HT-29 (cell line): Measurements from ENCODE around the gene VSX2. TPM values are rescaled to one million over a fixed set of nuclear protein-coding genes. Genes with fewer than 3 reads are reported as not detected.
A peak's percentile ranks its signal among the peaks of the same experiment; 100 is the strongest.

ENCODE experiments used
- DNase-seq: peaks from one replicate; pipeline ENCODE4 v3.0.0-alpha.2; 2015; ENCODE audit warnings: low spot score
- total RNA-seq: library from RNA; depleted of rRNA; stranded (reverse); fragments of >200 nt; shearing (Covaris generic); gene quantifications from 2 replicates; pipeline ENCODE4 v1.2.3, GENCODE V29; 2014

VSX2 gene
- total RNA-seq, 1 experiment from 2014 or later, result not detected

GRCh38 chr14:74221741-74222140 lies 17.5 kb upstream of the VSX2 start:
- no peak for DNase-seq

GRCh38 chr14:74223016-74223415 lies 16.2 kb upstream of the VSX2 start:
- no peak for DNase-seq

GRCh38 chr14:74231784-74232183 lies 7.5 kb upstream of the VSX2 start:
- no peak for DNase-seq

- DNase-seq, result no peak
These were observed 4.2 kb upstream of the VSX2 start for GRCh38 chr14:74235017-74235416.

- DNase-seq, result no peak
These were observed 1.8 kb upstream of the VSX2 start for GRCh38 chr14:74237441-74237840.

GRCh38 chr14:74239848-74240793 lies 872 bp downstream of the VSX2 start:
- DNase-seq, result no peak

- DNase-seq, result no peak
These were observed 1.8 kb downstream of the VSX2 start for GRCh38 chr14:74240794-74241651.

- no peak for DNase-seq
These were observed 2.4 kb downstream of the VSX2 start for GRCh38 chr14:74241652-74242017.

GRCh38 chr14:74242021-74242779 lies 3.0 kb downstream of the VSX2 start:
- no peak for DNase-seq

GRCh38 chr14:74242780-74243042 lies 3.5 kb downstream of the VSX2 start:
- DNase-seq, result no peak

GRCh38 chr14:74243051-74243450 lies 3.8 kb downstream of the VSX2 start:
- no peak for DNase-seq

GRCh38 chr14:74244115-74244514 lies 4.9 kb downstream of the VSX2 start:
- DNase-seq, result no peak

GRCh38 chr14:74245292-74245691 lies 6.0 kb downstream of the VSX2 start:
- no peak for DNase-seq

- no peak for DNase-seq
These were observed 7.3 kb downstream of the VSX2 start for GRCh38 chr14:74246542-74246941.

GRCh38 chr14:74248017-74248416 lies 8.8 kb downstream of the VSX2 start:
- no peak for DNase-seq

GRCh38 chr14:74249433-74250375 lies 10.5 kb downstream of the VSX2 start:
- no peak for DNase-seq

GRCh38 chr14:74255281-74255680 lies 16.0 kb downstream of the VSX2 start:
- no peak for DNase-seq

GRCh38 chr14:74257078-74257940 lies 18.1 kb downstream of the VSX2 start:
- peak; percentile 25 for DNase-seq

GRCh38 chr14:74257941-74258763 lies 18.9 kb downstream of the VSX2 start:
- no peak for DNase-seq
